Mesenchymal stem cell (in vitro differentiated cells and primary cell): ENCODE measurements around the gene ASL.
"Not testable (repeated sequence)": the region's sequence is repeated elsewhere in the genome, so short reads cannot be mapped to it uniquely, and the experiment has no call there.

Source experiments
- DNase-seq: peaks from one replicate; pipeline ENCODE4 v3.0.0-alpha.2; 2013
- H2AFZ ChIP-seq: one replicate; pipeline ENCODE4 v1.6.1; 2013; ENCODE audit warnings: low read depth, mild to moderate bottlenecking, control low read depth, inconsistent platforms, low read length, moderate library complexity
- H2AK5ac ChIP-seq: 2 replicates; pipeline ENCODE4 v1.6.1; 2013; ENCODE audit warnings: low read length, moderate library complexity, mild to moderate bottlenecking, inconsistent platforms; ENCODE audit not compliant: severe bottlenecking
- H2BK120ac ChIP-seq: one replicate; pipeline ENCODE4 v1.6.1; 2013; ENCODE audit warnings: low read depth, mild to moderate bottlenecking, inconsistent platforms, low read length, moderate library complexity
- H2BK12ac ChIP-seq, 2 experiments: one replicate each; pipeline ENCODE4 v1.6.1; 2013; ENCODE audit warnings: inconsistent platforms in 2 of 2, low read length in 2 of 2, mild to moderate bottlenecking in 2 of 2, moderate library complexity in 2 of 2, control low read depth in 1 of 2
- H2BK15ac ChIP-seq: one replicate; pipeline ENCODE4 v1.6.1; 2013; ENCODE audit warnings: mild to moderate bottlenecking, low read depth, inconsistent platforms; ENCODE audit not compliant: poor library complexity, severe bottlenecking
- H2BK5ac ChIP-seq: 2 replicates; pipeline ENCODE4 v1.6.1; 2013; ENCODE audit warnings: low read depth, mild to moderate bottlenecking, low read length, control low read depth, inconsistent platforms; ENCODE audit not compliant: poor library complexity, severe bottlenecking
- H3K14ac ChIP-seq, 2 experiments: one replicate each; pipeline ENCODE4 v1.6.1; 2013; ENCODE audit warnings: inconsistent platforms in 2 of 2, low read length in 2 of 2, control low read depth in 1 of 2, mild to moderate bottlenecking in 1 of 2, moderate library complexity in 1 of 2
- H3K18ac ChIP-seq, 2 experiments: one replicate each; pipeline ENCODE4 v1.6.1; 2013; ENCODE audit warnings: inconsistent platforms in 2 of 2, low read length in 2 of 2, control low read depth in 1 of 2, low read depth in 1 of 2, mild to moderate bottlenecking in 1 of 2
- H3K23ac ChIP-seq, 2 experiments: one replicate each; pipeline ENCODE4 v1.6.1; 2013; ENCODE audit warnings: inconsistent platforms in 2 of 2, low read length in 2 of 2, mild to moderate bottlenecking in 2 of 2, moderate library complexity in 2 of 2, control low read depth in 1 of 2
- H3K27ac ChIP-seq: 2 replicates; pipeline ENCODE4 v1.5.1; 2013; ENCODE audit warnings: mild to moderate bottlenecking, moderate library complexity, low read length, control low read depth, inconsistent platforms; ENCODE audit not compliant: poor library complexity, severe bottlenecking
- H3K27me3 ChIP-seq, 2 experiments: 2 replicates each; pipeline versions ENCODE4 v1.6.1 to v1.7.0; 2013; ENCODE audit warnings: low read length in 2 of 2, mild to moderate bottlenecking in 2 of 2, moderate library complexity in 2 of 2, control low read depth in 1 of 2, inconsistent platforms in 1 of 2; ENCODE audit not compliant: control insufficient read depth in 1 of 2, insufficient read depth in 1 of 2
- H3K36me3 ChIP-seq, 2 experiments: 2 replicates each; pipeline versions ENCODE4 v1.6.1 to v1.7.0; 2013; ENCODE audit warnings: low read length in 2 of 2, control low read depth in 1 of 2, inconsistent platforms in 1 of 2, low read depth in 1 of 2, mild to moderate bottlenecking in 1 of 2; ENCODE audit not compliant: insufficient read depth in 2 of 2, control insufficient read depth in 1 of 2
- H3K4ac ChIP-seq, 2 experiments: one replicate each; pipeline ENCODE4 v1.6.1; 2013; ENCODE audit warnings: inconsistent platforms in 2 of 2, low read length in 2 of 2, mild to moderate bottlenecking in 2 of 2, moderate library complexity in 2 of 2, control low read depth in 1 of 2, low read depth in 1 of 2
- H3K4me1 ChIP-seq: 2 replicates; pipeline ENCODE4 v1.6.1; 2013; ENCODE audit warnings: low read depth, low read length, control low read depth; ENCODE audit not compliant: control insufficient read depth, insufficient read depth
- H3K4me2 ChIP-seq: 2 replicates; pipeline ENCODE4 v1.6.1; 2013; ENCODE audit warnings: low read length, mild to moderate bottlenecking, inconsistent platforms; ENCODE audit not compliant: poor library complexity, severe bottlenecking
- H3K4me3 ChIP-seq, 2 experiments: 2 replicates each; pipeline versions ENCODE4 v1.5.1 to v1.7.0; 2013; ENCODE audit warnings: low read length in 2 of 2, mild to moderate bottlenecking in 2 of 2, control low read depth in 1 of 2, low read depth in 1 of 2; ENCODE audit not compliant: insufficient read depth in 1 of 2
- H3K79me1 ChIP-seq: replicated peaks from 2 replicates; pipeline ENCODE4 v1.6.1; 2013; ENCODE audit warnings: mild to moderate bottlenecking, control low read depth, low read length, inconsistent platforms; ENCODE audit not compliant: poor library complexity, severe bottlenecking
- H3K9ac ChIP-seq: 2 replicates; pipeline ENCODE4 v1.7.0; 2013; ENCODE audit warnings: mild to moderate bottlenecking, low read length, moderate library complexity
- H3K9me3 ChIP-seq: 2 replicates; pipeline ENCODE4 v1.7.0; 2013; ENCODE audit warnings: mild to moderate bottlenecking, low read length; ENCODE audit not compliant: control insufficient read depth
- H4K8ac ChIP-seq: one replicate; pipeline ENCODE4 v1.6.1; 2013; ENCODE audit warnings: inconsistent platforms, mild to moderate bottlenecking, low read length, moderate library complexity
- H4K91ac ChIP-seq: one replicate; pipeline ENCODE4 v1.6.1; 2013; ENCODE audit warnings: mild to moderate bottlenecking, low read length, inconsistent platforms
- WGBS: methylation state at CpG from one replicate; pipeline ENCODE4 v1.1.7; 2013; ENCODE audit warnings: mixed read lengths; 5-methylcytosine and 5-hydroxymethylcytosine counted together

ASL gene

GRCh38 chr7:66125781-66126352 lies 50.2 kb downstream of the ASL start:
- peak overlapping the region; percentile 60 for H3K9ac ChIP-seq
- H3K18ac ChIP-seq = not testable (repeated sequence)

GRCh38 chr7:66127172-66127571 lies 51.6 kb downstream of the ASL start:
- peaks cover 11 to 26% of the 10 kb centered on the region in 2 experiments for H3K36me3 ChIP-seq
- H3K27ac ChIP-seq, H2BK120ac ChIP-seq, H3K9ac ChIP-seq, H2AK5ac ChIP-seq, H2BK12ac ChIP-seq, H3K27me3 ChIP-seq, H3K4me2 ChIP-seq, H3K79me1 ChIP-seq, H4K8ac ChIP-seq, DNase-seq, H2AFZ ChIP-seq, H3K4ac ChIP-seq, H3K18ac ChIP-seq, H2BK15ac ChIP-seq, H3K14ac ChIP-seq, H3K9me3 ChIP-seq, H3K4me1 ChIP-seq, H4K91ac ChIP-seq, H3K23ac ChIP-seq, H2BK5ac ChIP-seq, H3K4me3 ChIP-seq: not testable (repeated sequence)
- 96% methylated on average over 3 of the region's 3 CpGs for WGBS

More at GRCh38 chr7:66125781-66126352, 50.2 kb downstream of the ASL start:
- not testable (repeated sequence) for H3K4ac ChIP-seq, H3K23ac ChIP-seq, H2BK12ac ChIP-seq, H3K14ac ChIP-seq, H3K9me3 ChIP-seq, DNase-seq, H4K91ac ChIP-seq, H2AK5ac ChIP-seq, H2AFZ ChIP-seq, H3K4me2 ChIP-seq, H2BK120ac ChIP-seq, H3K79me1 ChIP-seq, H2BK5ac ChIP-seq, H3K27ac ChIP-seq, H4K8ac ChIP-seq, H2BK15ac ChIP-seq, H3K4me1 ChIP-seq, H3K27me3 ChIP-seq
- 93% methylated on average over 5 of the region's 6 CpGs for WGBS
- peaks cover 1 to 20% of the 10 kb centered on the region in 2 experiments for H3K36me3 ChIP-seq
- peak overlapping the region in 1 of 2 experiments; percentile 36 for H3K4me3 ChIP-seq

- Histone ChIP-seq H3K4ac (no peak overlapping the region), H3K79me1 (peaks cover 32% of the 10 kb centered on the region)
Observed at GRCh38 chr7:66138994-66139752, 63.6 kb downstream of the ASL start.

GRCh38 chr7:66140924-66141323 lies 65.3 kb downstream of the ASL start:
- no peak overlapping the region for H2BK12ac ChIP-seq
- peaks cover 34 to 63% of the 10 kb centered on the region in 2 experiments for H3K36me3 ChIP-seq
- no peak overlapping the region for H3K18ac ChIP-seq
- H3K4me2 ChIP-seq = no peak overlapping the region
- H3K27me3 ChIP-seq = no peaks in the 10 kb centered on the region
- peak; percentile 87 for DNase-seq
- no peak overlapping the region for H2BK5ac ChIP-seq
- no peak overlapping the region for H2AK5ac ChIP-seq
- H3K4me3 ChIP-seq = no peak overlapping the region
- H2BK15ac ChIP-seq = no peak overlapping the region
- no peak overlapping the region for H2BK120ac ChIP-seq
- H4K8ac ChIP-seq = no peak overlapping the region
- H3K79me1 ChIP-seq = peaks cover 32% of the 10 kb centered on the region
- H2AFZ ChIP-seq = no peak overlapping the region
- no peak overlapping the region for H3K23ac ChIP-seq
- 33% methylated on average over 4 of the region's 4 CpGs for WGBS
- no peak overlapping the region for H4K91ac ChIP-seq
- no peak overlapping the region for H3K4ac ChIP-seq
- H3K4me1 ChIP-seq = peaks cover 10% of the 10 kb centered on the region
- no peaks in the 10 kb centered on the region for H3K9me3 ChIP-seq
- peak overlapping the region; percentile 51 for H3K9ac ChIP-seq
- no peak overlapping the region for H3K14ac ChIP-seq
- H3K27ac ChIP-seq = no peak overlapping the region

More at GRCh38 chr7:66138994-66139752, 63.6 kb downstream of the ASL start:
- no peak for DNase-seq
- no peak overlapping the region for H3K14ac ChIP-seq
- H4K91ac ChIP-seq = no peak overlapping the region
- H2AFZ ChIP-seq = no peak overlapping the region
- no peak overlapping the region for H3K4me2 ChIP-seq
- no peak overlapping the region for H3K23ac ChIP-seq
- no peaks in the 10 kb centered on the region for H3K9me3 ChIP-seq
- H2BK120ac ChIP-seq = no peak overlapping the region
- H3K18ac ChIP-seq = peak overlapping the region in 1 of 2 experiments; percentile 11
- peaks cover 5% of the 10 kb centered on the region for H3K4me1 ChIP-seq
- H2BK15ac ChIP-seq = no peak overlapping the region
- peak overlapping the region; percentile 25 for H4K8ac ChIP-seq
- whole genome bisulfite sequencing = 38% methylated on average over 6 of the region's 8 CpGs
- peaks cover 30 to 74% of the 10 kb centered on the region in 2 experiments for H3K36me3 ChIP-seq
- no peak overlapping the region for H2BK12ac ChIP-seq
- peak overlapping the region; percentile 32 for H3K27ac ChIP-seq
- H3K9ac ChIP-seq = no peak overlapping the region
- no peaks in the 10 kb centered on the region for H3K27me3 ChIP-seq
- no peak overlapping the region for H2BK5ac ChIP-seq
- peak overlapping the region; percentile 71 for H2AK5ac ChIP-seq
- H3K4me3 ChIP-seq = no peak overlapping the region
